Measurements from ENCODE around the gene DLG2. TPM values are rescaled to one million over a fixed set of nuclear protein-coding genes. Genes with fewer than 3 reads are reported as not detected.

DLG2 gene
- total and polyA plus RNA-seq, 2 of the 4 experiments (the other 2 are of a cell fraction): 0.31 to 0.36 TPM

DNA sequence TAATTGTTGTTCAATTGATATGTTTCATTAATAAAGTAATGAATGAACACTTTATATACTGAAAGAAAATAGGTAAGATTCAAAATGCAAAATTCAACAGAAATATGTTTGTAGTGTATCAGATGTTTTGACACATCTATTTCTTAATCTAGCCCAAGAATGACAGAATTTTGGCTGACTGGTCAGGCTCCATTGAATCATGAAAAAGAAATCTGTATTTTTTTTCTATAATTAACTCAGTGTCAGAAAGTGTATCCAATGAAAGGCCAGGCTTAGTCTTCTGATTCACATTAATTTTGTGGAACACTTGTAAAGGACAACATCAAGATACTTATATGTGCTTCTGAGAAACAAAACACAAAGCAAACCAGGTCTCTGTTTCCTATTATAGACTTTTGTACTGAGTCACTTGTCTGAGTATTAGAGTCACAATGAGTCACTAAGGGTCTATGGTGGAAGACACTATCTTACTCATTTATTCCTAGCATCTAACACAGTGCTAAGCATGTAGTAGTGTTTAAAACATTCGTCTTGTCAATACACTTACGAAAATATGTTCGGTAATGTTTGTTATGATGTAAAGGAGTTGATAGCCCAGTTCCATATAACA, 2043.3 kb downstream of the DLG2 start:
- CTCF ChIA-PET: no interaction called here
- no peaks in the 10 kb centered on the region for H3K36me3 ChIP-seq (ENCODE audit: control insufficient read depth, insufficient read depth, low read length)
- H4K8ac ChIP-seq (ENCODE audit: low read depth in 2 of 2, low read length in 2 of 2): no peak overlapping the region
- no peaks in the 10 kb centered on the region for H4K20me1 ChIP-seq (ENCODE audit: insufficient read depth, low read length)
- peak overlapping the region; percentile 91; the same call in 1 of the 2 replicates for H3K4me2 ChIP-seq (ENCODE audit: low read depth, low read length)
- H3K23ac ChIP-seq (ENCODE audit: low read depth, low read length): no peak overlapping the region
- BruUV-seq (replicated peaks): no TSS peak
- peak; percentile 83 for TF ChIP-seq FOS (IDR thresholded peaks at IDR 0.05; ENCODE audit: low read depth, low read length)
- TF ChIP-seq BHLHE40 (IDR thresholded peaks at IDR 0.05; ENCODE audit: low read depth, low read length): no peak; the same call in 1 of the 2 replicates
- TF ChIP-seq, protein P1, sequence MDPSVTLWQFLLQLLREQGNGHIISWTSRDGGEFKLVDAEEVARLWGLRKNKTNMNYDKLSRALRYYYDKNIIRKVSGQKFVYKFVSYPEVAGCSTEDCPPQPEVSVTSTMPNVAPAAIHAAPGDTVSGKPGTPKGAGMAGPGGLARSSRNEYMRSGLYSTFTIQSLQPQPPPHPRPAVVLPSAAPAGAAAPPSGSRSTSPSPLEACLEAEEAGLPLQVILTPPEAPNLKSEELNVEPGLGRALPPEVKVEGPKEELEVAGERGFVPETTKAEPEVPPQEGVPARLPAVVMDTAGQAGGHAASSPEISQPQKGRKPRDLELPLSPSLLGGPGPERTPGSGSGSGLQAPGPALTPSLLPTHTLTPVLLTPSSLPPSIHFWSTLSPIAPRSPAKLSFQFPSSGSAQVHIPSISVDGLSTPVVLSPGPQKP (IDR thresholded peaks at IDR 0.05; ENCODE audit: borderline replicate concordance, low read depth, low read length): no peak
- no peak for TF ChIP-seq MAFK (IDR thresholded peaks at IDR 0.05; ENCODE audit: low read depth, low read length)
- no peak for TF ChIP-seq RAD21 (IDR thresholded peaks at IDR 0.05; ENCODE audit: low read length)
- H2BK5ac ChIP-seq (ENCODE audit: low read depth, low read length, poor library complexity, severe bottlenecking): no peak overlapping the region
- no peak overlapping the region for H4K91ac ChIP-seq (ENCODE audit: insufficient read depth, low read depth, low read length)
- dilution Hi-C loops (cut with HindIII; ENCODE audit: low sequenced_read_pairs, unreplicated experiment) (no loop called here), intact Hi-C loops (cut with micrococcal nuclease) (no loop called here), in situ Hi-C loops (cut with MboI; ENCODE audit: low sequenced_read_pairs) (no loop called here)
- H2AK5ac ChIP-seq (ENCODE audit: low read depth, low read length): no peak overlapping the region
- DNase-seq (peak; percentile 80), ATAC-seq (ENCODE audit: low read depth) (peak; percentile 93)
- no peaks in the 10 kb centered on the region for H3K27me3 ChIP-seq (ENCODE audit: control insufficient read depth, insufficient read depth, low read length)
- H4K5ac ChIP-seq (ENCODE audit: low read depth, low read length): no peak overlapping the region
- no peak overlapping the region for H3K14ac ChIP-seq (replicated peaks; ENCODE audit: low read depth, low read length)
- no peak overlapping the region for H3K56ac ChIP-seq (ENCODE audit: extremely low read depth, insufficient read depth, low read length)
- H3K9ac ChIP-seq (ENCODE audit: low read depth, low read length): no peak overlapping the region
- no peaks in the 10 kb centered on the region for H3K4me1 ChIP-seq (ENCODE audit: control insufficient read depth, insufficient read depth, low read length)
- POLR2A ChIA-PET (ENCODE audit: unreplicated experiment): no interaction called here
- no peaks in the 10 kb centered on the region for H3K9me3 ChIP-seq (ENCODE audit: control insufficient read depth, insufficient read depth, low read length)
- WGBS, 2 experiments (ENCODE audit: extremely low coverage in 2 of 2, insufficient read length in 1 of 2): no CpG with 5 or more reads among the region's 3 CpGs
- H3K4ac ChIP-seq (ENCODE audit: low read depth, low read length): no peak overlapping the region
- H3K4me3 ChIP-seq (ENCODE audit: insufficient read depth, low read depth, low read length): no peak overlapping the region
- H2BK20ac ChIP-seq (ENCODE audit: low read depth, low read length): no peak overlapping the region
- no peaks in the 10 kb centered on the region for H3K79me1 ChIP-seq (ENCODE audit: low read depth in 1 of 2, low read length in 2 of 2)
- no peak overlapping the region for H3K27ac ChIP-seq (ENCODE audit: insufficient read depth, low read length)
- no peak overlapping the region for H3K18ac ChIP-seq (ENCODE audit: low read depth, low read length)
- no peak overlapping the region for H2AFZ ChIP-seq (replicated peaks; ENCODE audit: low read length, poor library complexity)
- no peak overlapping the region for H2AK9ac ChIP-seq (replicated peaks; ENCODE audit: low read depth, low read length, poor library complexity)
- H2BK120ac ChIP-seq (ENCODE audit: low read depth, low read length): no peak overlapping the region
- no peak overlapping the region for H2BK15ac ChIP-seq (ENCODE audit: low read depth, low read length)
- no peaks in the 10 kb centered on the region for H3K9me1 ChIP-seq (ENCODE audit: insufficient read depth, low read length)

Data from IMR-90 (cell line).